Activated CD8-positive, alpha-beta memory T cell treated with anti-CD3 and anti-CD28 coated beads, Interleukin-2, amount 10 ng/mL, durations not matched to agents 7 days and 5 days (primary cell): ENCODE measurements around the gene NLRP1. TPM values are rescaled to one million over a fixed set of nuclear protein-coding genes. Genes with fewer than 3 reads are reported as not detected.
"Not testable (repeated sequence)": the region's sequence is repeated elsewhere in the genome, so short reads cannot be mapped to it uniquely, and the experiment has no call there.

Source experiments
- ATAC-seq: fragments of 150-1000 bp; cut with Tn5 transposase; one replicate; pipeline ENCODE4 v1.10.0; 2021; ENCODE audit warnings: moderate library complexity
- CTCF ChIA-PET: fragments of 350-600 bp; sonication (Branson Sonifier 250); formaldehyde crosslinking; loops from one replicate; lab custom pipeline; 2021; ENCODE audit warnings: antibody characterized with exemption; lab: Charles Lee
- DNase-seq: peaks from one replicate; pipeline ENCODE4 v3.0.0-alpha.2; 2020
- H3K27ac Mint-ChIP-seq: one replicate; pipeline ENCODE4 v1.8.0; 2021; ENCODE audit warnings: mild to moderate bottlenecking, mixed read lengths
- H3K27me3 Mint-ChIP-seq: one replicate; pipeline ENCODE4 v1.8.0; 2021; ENCODE audit warnings: mixed read lengths
- H3K36me3 Mint-ChIP-seq: one replicate; pipeline ENCODE4 v1.8.0; 2021; ENCODE audit warnings: mild to moderate bottlenecking, mixed read lengths
- H3K4me1 Mint-ChIP-seq: one replicate; pipeline ENCODE4 v1.8.0; 2021; ENCODE audit warnings: mixed read lengths
- H3K4me3 Mint-ChIP-seq: one replicate; pipeline ENCODE4 v1.8.0; 2021; ENCODE audit warnings: mild to moderate bottlenecking, moderate library complexity, mixed read lengths
- H3K9me3 Mint-ChIP-seq: one replicate; pipeline ENCODE4 v1.8.0; 2022; ENCODE audit warnings: low read depth, mixed read lengths
- total RNA-seq, 2 experiments: library from RNA; stranded (reverse); gene quantifications; one replicate each; pipeline ENCODE4 v1.2.3, GENCODE V29; 2021

Gene NLRP1
- total RNA-seq, 2 experiments from 2014 or later: 39.1 to 66.6 TPM

GRCh38 chr17:5583426-5584382, 605 bp downstream of the NLRP1 start:
- peak; percentile 17 for ATAC-seq
- Mint-ChIP-seq H3K4me1 (peaks cover 66% of the 10 kb centered on the region), H3K36me3 (peaks cover 36% of the 10 kb centered on the region), H3K27me3 (no peaks in the 10 kb centered on the region), H3K4me3 (peak overlapping the region; percentile 88), H3K27ac (peak overlapping the region; percentile 93), H3K9me3 (no peaks in the 10 kb centered on the region)
- peak; percentile 48 for DNase-seq
- CTCF ChIA-PET: interaction anchor here (1.1 to 2.4 kb wide), 5 partner anchors 10 to 841 kb away, joined by 3 to 7 read pairs (median 4); partner anchors contain the start of genes C1QBP, DERL2 and MIS12

GRCh38 chr17:5582209-5583185, 1.8 kb downstream of the NLRP1 start:
- DNase-seq (no peak), ATAC-seq (no peak)
- Mint-ChIP-seq H3K4me3 (peak overlapping the region; percentile 88), H3K27me3 (no peaks in the 10 kb centered on the region), H3K9me3 (no peaks in the 10 kb centered on the region), H3K4me1 (peaks cover 69% of the 10 kb centered on the region), H3K27ac (peak overlapping the region; percentile 78), H3K36me3 (peaks cover 44% of the 10 kb centered on the region)
- CTCF ChIA-PET: interaction anchor here (1.1 to 1.7 kb wide), 2 partner anchors 10 to 854 kb away, joined by 3 to 6 read pairs; no protein-coding TSS in a partner anchor

- no peaks in the 10 kb centered on the region for H3K27me3 Mint-ChIP-seq
Observed at GRCh38 chr17:5581655-5582054, 2.7 kb downstream of the NLRP1 start.

GRCh38 chr17:5580969-5581368, 3.3 kb downstream of the NLRP1 start:
- no peak for ATAC-seq
- CTCF ChIA-PET: no interaction called here
- Mint-ChIP-seq H3K27me3 (no peaks in the 10 kb centered on the region), H3K4me3 (no peak overlapping the region), H3K27ac (no peak overlapping the region), H3K4me1 (peaks cover 57% of the 10 kb centered on the region), H3K36me3 (peaks cover 59% of the 10 kb centered on the region), H3K9me3 (no peaks in the 10 kb centered on the region)
- DNase-seq: no peak

More at GRCh38 chr17:5581655-5582054, 2.7 kb downstream of the NLRP1 start:
- ATAC-seq: no peak
- Mint-ChIP-seq H3K4me1 (peaks cover 62% of the 10 kb centered on the region), H3K4me3 (no peak overlapping the region), H3K27ac (no peak overlapping the region), H3K36me3 (peaks cover 52% of the 10 kb centered on the region), H3K9me3 (no peaks in the 10 kb centered on the region)
- no peak for DNase-seq
- CTCF ChIA-PET: interaction anchor here (1.7 kb wide), 1 partner anchor 11 kb away, joined by 6 read pairs; no protein-coding TSS in a partner anchor

- Mint-ChIP-seq H3K27me3 (no peaks in the 10 kb centered on the region), H3K4me1 (peaks cover 52% of the 10 kb centered on the region), H3K36me3 (peaks cover 64% of the 10 kb centered on the region), H3K27ac (no peak overlapping the region), H3K9me3 (no peaks in the 10 kb centered on the region), H3K4me3 (no peak overlapping the region)
- no peak for DNase-seq
- CTCF ChIA-PET: no interaction called here
- no peak for ATAC-seq
Observed at GRCh38 chr17:5580367-5580766, 3.9 kb downstream of the NLRP1 start.

GRCh38 chr17:5578768-5579167, 5.5 kb downstream of the NLRP1 start:
- Mint-ChIP-seq H3K27ac (peak overlapping the region; percentile 25), H3K36me3 (peaks cover 73% of the 10 kb centered on the region), H3K4me1 (peaks cover 40% of the 10 kb centered on the region)
- H3K4me3 Mint-ChIP-seq, H3K27me3 Mint-ChIP-seq, ATAC-seq, CTCF ChIA-PET, DNase-seq, H3K9me3 Mint-ChIP-seq: not testable (repeated sequence)

GRCh38 chr17:5573017-5573416, 11.3 kb downstream of the NLRP1 start:
- not testable (repeated sequence) for H3K27me3 Mint-ChIP-seq

GRCh38 chr17:5571281-5571680, 13.0 kb downstream of the NLRP1 start:
- Mint-ChIP-seq H3K4me3 (no peak overlapping the region), H3K36me3 (peaks cover 86% of the 10 kb centered on the region), H3K27me3 (no peaks in the 10 kb centered on the region), H3K27ac (no peak overlapping the region), H3K4me1 (peaks cover 8% of the 10 kb centered on the region), H3K9me3 (peaks cover 2% of the 10 kb centered on the region)
- CTCF ChIA-PET: no interaction called here
- DNase-seq (no peak), ATAC-seq (no peak)

More at GRCh38 chr17:5573017-5573416, 11.3 kb downstream of the NLRP1 start:
- DNase-seq, H3K4me3 Mint-ChIP-seq, H3K4me1 Mint-ChIP-seq, H3K27ac Mint-ChIP-seq, H3K9me3 Mint-ChIP-seq, ATAC-seq: not testable (repeated sequence)
- CTCF ChIA-PET: interaction anchor here (1.7 kb wide), 1 partner anchor 11 kb away, joined by 4 read pairs; the partner anchor contains the start of gene NLRP1
- H3K36me3 Mint-ChIP-seq: peaks cover 88% of the 10 kb centered on the region

- no peak overlapping the region for H3K27ac Mint-ChIP-seq
- peaks cover 3% of the 10 kb centered on the region for H3K9me3 Mint-ChIP-seq
- peaks cover 9% of the 10 kb centered on the region for H3K4me1 Mint-ChIP-seq
- H3K36me3 Mint-ChIP-seq: peaks cover 48% of the 10 kb centered on the region
- H3K27me3 Mint-ChIP-seq: no peaks in the 10 kb centered on the region
- H3K4me3 Mint-ChIP-seq: no peak overlapping the region
- DNase-seq (no peak), ATAC-seq (no peak)
- CTCF ChIA-PET: interaction anchor here (1.3 to 1.5 kb wide), 2 partner anchors 21 to 907 kb away, joined by 3 read pairs; no protein-coding TSS in a partner anchor
Observed at GRCh38 chr17:5565808-5566207, 18.5 kb downstream of the NLRP1 start.

- Mint-ChIP-seq H3K9me3 (peaks cover 3% of the 10 kb centered on the region), H3K27me3 (no peaks in the 10 kb centered on the region), H3K27ac (no peak overlapping the region), H3K4me1 (peaks cover 4% of the 10 kb centered on the region), H3K4me3 (no peak overlapping the region), H3K36me3 (peaks cover 34% of the 10 kb centered on the region)
- no peak for DNase-seq
- ATAC-seq: no peak
- CTCF ChIA-PET: no interaction called here
Observed at GRCh38 chr17:5563456-5563855, 20.9 kb downstream of the NLRP1 start.

- H3K4me3 Mint-ChIP-seq: no peak overlapping the region
- H3K9me3 Mint-ChIP-seq: peaks cover 3% of the 10 kb centered on the region
- CTCF ChIA-PET: no interaction called here
- DNase-seq (no peak), ATAC-seq (no peak)
- H3K27ac Mint-ChIP-seq: no peak overlapping the region
- H3K4me1 Mint-ChIP-seq: peaks cover 4% of the 10 kb centered on the region
- peaks cover 31% of the 10 kb centered on the region for H3K36me3 Mint-ChIP-seq
- no peaks in the 10 kb centered on the region for H3K27me3 Mint-ChIP-seq
Observed at GRCh38 chr17:5562661-5563360, 21.5 kb downstream of the NLRP1 start.

GRCh38 chr17:5561736-5562571, 22.4 kb downstream of the NLRP1 start:
- Mint-ChIP-seq H3K9me3 (peaks cover 3% of the 10 kb centered on the region), H3K4me3 (no peak overlapping the region), H3K4me1 (peaks cover 4% of the 10 kb centered on the region), H3K36me3 (peaks cover 30% of the 10 kb centered on the region), H3K27ac (no peak overlapping the region), H3K27me3 (no peaks in the 10 kb centered on the region)
- CTCF ChIA-PET: no interaction called here
- no peak for ATAC-seq
- no peak for DNase-seq
